ENCODE data around the gene SPATA4.

DNA sequence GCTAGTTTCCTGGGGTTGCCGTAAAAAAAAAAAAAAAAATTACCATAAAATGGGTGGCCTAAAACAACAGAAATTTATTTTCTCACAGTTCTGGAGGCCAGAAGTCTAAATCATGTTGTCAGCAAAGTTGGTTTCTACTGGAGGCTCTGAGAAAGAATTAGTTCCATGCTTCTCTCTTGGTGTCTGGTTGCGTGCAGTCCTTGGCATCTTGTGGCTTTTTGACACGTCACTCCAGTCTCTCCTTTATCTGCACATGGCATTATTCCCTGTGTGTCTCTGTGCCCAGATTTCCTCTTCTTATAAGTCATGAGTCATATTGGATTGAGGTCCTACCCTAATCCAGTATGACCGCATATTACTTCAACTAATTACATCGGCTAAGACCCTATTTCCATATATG, 38.7 kb downstream of the SPATA4 start:
- TF ChIP-seq CTCF (IDR thresholded peaks at IDR 0.05) = no peak
- TF ChIP-seq POLR2A (IDR thresholded peaks at IDR 0.05) = no peak

Data from esophagus squamous epithelium (tissue), 4 donors.